Eye (tissue), 1 donor: ENCODE data around the gene SLC1A1.
"Not testable (repeated sequence)": the region's sequence is repeated elsewhere in the genome, so short reads cannot be mapped to it uniquely, and the experiment has no call there.

ENCODE experiments used
- DNase-seq: peaks from one replicate; pipeline ENCODE4 v3.0.0-alpha.2; 2015

SLC1A1 gene

GRCh38 chr9:4507306-4508130 is 17.2 kb downstream of the SLC1A1 start:
- DNase-seq, result no peak

GRCh38 chr9:4508246-4508906 is 18.1 kb downstream of the SLC1A1 start:
- DNase-seq, result no peak

GRCh38 chr9:4508907-4509589 is 18.8 kb downstream of the SLC1A1 start:
- DNase-seq, result no peak

GRCh38 chr9:4509590-4509984 is 19.3 kb downstream of the SLC1A1 start:
- no peak for DNase-seq

- DNase-seq, result no peak
Measured at GRCh38 chr9:4510546-4511322, 20.5 kb downstream of the SLC1A1 start.

GRCh38 chr9:4514252-4515128 is 24.2 kb downstream of the SLC1A1 start:
- no peak for DNase-seq

DNA sequence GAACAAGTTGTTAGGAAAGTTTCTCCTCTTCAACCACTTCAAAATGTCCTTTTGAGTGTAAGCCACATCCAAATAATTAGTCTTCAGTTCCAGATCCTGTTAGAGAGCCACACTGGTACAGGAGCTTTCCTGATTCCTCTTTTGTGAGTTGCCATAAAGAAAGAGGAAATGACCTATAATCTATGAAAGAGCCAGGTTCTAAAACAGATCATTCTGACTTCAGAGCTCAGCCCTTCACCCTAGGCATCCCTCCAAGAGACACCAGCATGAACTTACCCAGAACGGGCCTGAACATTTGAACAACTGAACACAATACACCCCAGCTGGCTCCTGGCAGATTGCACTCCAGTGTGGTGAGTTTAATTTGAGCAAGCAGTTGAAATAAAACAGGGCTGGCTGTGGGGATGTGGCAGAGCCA is 25.7 kb downstream of the SLC1A1 start:
- DNase-seq, result no peak

GRCh38 chr9:4517274-4517673 is 27.0 kb downstream of the SLC1A1 start:
- DNase-seq, result no peak

DNA sequence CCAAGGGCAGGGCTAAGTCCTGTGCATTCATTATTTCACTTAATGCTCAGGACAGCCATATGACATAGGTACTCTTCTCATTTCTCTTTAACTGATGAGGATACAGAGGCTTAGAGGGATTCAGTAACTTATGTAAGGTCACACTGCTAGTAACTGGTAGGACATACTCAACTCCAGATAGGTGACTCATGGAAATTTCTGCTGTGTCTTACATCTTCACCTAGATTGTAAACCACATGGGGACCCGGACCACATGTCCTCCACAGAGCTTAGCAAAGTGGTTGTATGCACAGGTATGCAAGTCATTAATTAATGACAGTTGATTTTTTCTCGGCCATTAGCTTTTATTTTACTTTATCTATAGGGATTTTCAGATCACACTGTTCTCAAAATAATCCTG is 29.3 kb downstream of the SLC1A1 start:
- no peak for DNase-seq

GRCh38 chr9:4520055-4520454 is 29.8 kb downstream of the SLC1A1 start:
- no peak for DNase-seq

GRCh38 chr9:4530375-4530774 is 40.1 kb downstream of the SLC1A1 start:
- DNase-seq, result no peak

- DNase-seq, result not testable (repeated sequence)
Measured at GRCh38 chr9:4530831-4531230, 40.6 kb downstream of the SLC1A1 start.

DNA sequence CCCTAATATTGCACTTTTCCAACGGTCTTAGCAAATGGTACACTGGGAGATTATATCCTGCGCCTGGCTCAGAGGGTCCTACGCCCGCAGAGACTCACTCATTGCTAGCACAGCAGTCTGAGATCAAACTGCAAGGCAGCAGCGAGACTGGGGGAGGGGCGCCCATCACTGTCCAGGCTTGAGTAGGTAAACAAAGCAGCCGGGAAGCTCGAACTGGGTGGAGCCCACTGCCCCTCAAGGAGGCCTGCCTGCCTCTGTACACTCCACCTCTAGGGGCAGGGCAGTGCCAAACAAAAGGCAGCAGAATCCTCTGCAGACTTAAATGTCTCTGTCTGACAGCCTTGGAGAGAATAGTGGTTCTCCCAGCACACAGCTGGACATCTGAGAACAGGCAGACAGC is 41.1 kb downstream of the SLC1A1 start:
- DNase-seq, result not testable (repeated sequence)

DNA sequence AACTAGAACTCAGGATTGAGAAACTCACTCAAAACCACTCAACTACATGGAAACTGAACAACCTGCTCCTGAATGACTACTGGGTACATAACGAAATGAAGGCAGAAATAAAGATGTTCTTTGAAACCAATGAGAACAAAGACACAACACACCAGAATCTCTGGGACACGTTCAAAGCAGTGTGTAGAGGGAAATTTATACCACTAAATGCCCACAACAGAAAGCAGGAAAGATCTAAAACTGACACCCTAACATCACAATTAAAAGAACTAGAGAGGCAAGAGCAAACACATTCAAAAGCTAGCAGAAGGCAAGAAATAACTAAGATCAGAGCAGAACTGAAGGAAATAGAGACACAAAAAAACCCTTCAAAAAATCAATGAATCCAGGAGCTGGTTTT is 43.6 kb downstream of the SLC1A1 start:
- DNase-seq, result not testable (repeated sequence)

DNA sequence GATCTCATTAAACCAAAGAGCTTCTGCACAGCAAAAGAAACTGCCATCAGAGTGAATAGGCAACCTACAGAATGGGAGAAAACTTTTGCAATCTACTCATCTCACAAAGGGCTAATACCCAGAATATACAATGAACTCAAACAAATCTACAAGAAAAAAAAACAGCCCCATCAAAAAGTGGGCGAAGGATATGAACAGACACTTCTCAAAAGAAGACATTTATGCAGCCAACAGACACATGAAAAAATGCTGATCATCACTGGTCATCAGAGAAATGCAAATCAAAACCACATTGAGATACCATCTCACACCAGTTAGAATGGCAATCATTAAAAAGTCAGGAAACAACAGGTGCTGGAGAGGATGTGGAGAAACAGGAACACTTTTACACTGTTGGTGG is 45.9 kb downstream of the SLC1A1 start:
- DNase-seq, result not testable (repeated sequence)

DNA sequence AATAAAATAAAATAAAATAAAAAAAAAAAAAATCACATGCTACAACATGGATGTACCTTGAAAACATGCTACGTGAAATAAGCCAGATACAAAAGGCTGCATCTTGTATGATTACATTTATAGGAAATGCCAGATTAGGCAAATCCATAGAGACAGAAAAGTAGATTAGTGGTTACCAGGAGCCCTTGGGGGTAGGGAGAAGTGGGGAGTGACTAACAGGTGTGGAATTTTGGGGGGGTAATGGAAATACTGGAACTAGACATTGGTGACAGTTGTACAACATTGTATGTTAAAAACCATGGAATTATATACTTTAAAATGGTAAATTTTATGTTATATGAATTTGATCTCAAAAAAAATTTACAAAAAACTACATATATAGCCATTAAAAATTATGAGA is 47.3 kb downstream of the SLC1A1 start:
- DNase-seq, result no peak

- DNase-seq, result no peak
Measured at GRCh38 chr9:4538107-4538506, 47.8 kb downstream of the SLC1A1 start.

GRCh38 chr9:4538621-4539020 is 48.4 kb downstream of the SLC1A1 start:
- DNase-seq, result no peak

GRCh38 chr9:4540425-4540824 is 50.2 kb downstream of the SLC1A1 start:
- DNase-seq, result no peak

GRCh38 chr9:4541281-4541680 is 51.0 kb downstream of the SLC1A1 start:
- no peak for DNase-seq

- no peak for DNase-seq
Measured at GRCh38 chr9:4541856-4542255, 51.6 kb downstream of the SLC1A1 start.

GRCh38 chr9:4544714-4545113 is 54.4 kb downstream of the SLC1A1 start:
- not testable (repeated sequence) for DNase-seq
